GM12878 (cell line): ENCODE data around the gene RFPL1. TPM values are rescaled to one million over a fixed set of nuclear protein-coding genes. Genes with fewer than 3 reads are reported as not detected.

ENCODE experiments used
- ATAC-seq: fragments of 200-7000 bp; cut with Tn5 transposase; 3 replicates; pipeline ENCODE4 v1.9.1; 2020; ENCODE audit warnings: mild to moderate bottlenecking, moderate library complexity
- BruUV-seq: library from RNA; stranded (reverse); fragments of 400-500 nt; replicated peaks from 2 replicates; lab custom pipeline; 2021; lab: Mats Ljungman, UMichigan
- CTCF ChIA-PET: fragments of 300-600 bp; sonication (Branson Sonifier 250); formaldehyde crosslinking; extraction: SDS; loops from one replicate; lab custom pipeline; 2021; ENCODE audit warnings: inconsistent platforms; lab: Yijun Ruan, JAX
- POLR2A ChIA-PET: fragments of 350-600 bp; formaldehyde crosslinking; extraction: SDS; loops from one replicate; lab custom pipeline; 2021; ENCODE audit warnings: inconsistent platforms; lab: Charles Lee
- RAD21 ChIA-PET: fragments of 300-600 bp; sonication (Branson Sonifier 250); formaldehyde crosslinking; loops from one replicate; lab custom pipeline; 2023; ENCODE audit warnings: antibody characterized with exemption; ENCODE audit not compliant: unreplicated experiment; lab: Charles Lee
- SMC1A ChIA-PET: fragments of 300-600 bp; sonication (Branson Sonifier 250); formaldehyde crosslinking; loops from one replicate; lab custom pipeline; 2023; ENCODE audit not compliant: unreplicated experiment, uncharacterized antibody; lab: Charles Lee
- DNase-seq: peaks from one replicate; pipeline ENCODE4 v3.0.0-alpha.2; 2011; ENCODE audit warnings: low read depth, low spot score
- FAIRE-seq: peaks from 3 replicates; lab custom pipeline; 2011; peaks lifted over from hg19 to GRCh38; lab: Jason Lieb, UNC
- H2AFZ ChIP-seq: 2 replicates; pipeline ENCODE4 v1.6.0; 2011; ENCODE audit warnings: low read depth, low read length, control low read depth; ENCODE audit not compliant: control insufficient read depth
- H3K27ac ChIP-seq: 2 replicates; pipeline ENCODE4 v1.5.1; 2011; ENCODE audit warnings: control low read depth; ENCODE audit not compliant: control insufficient read depth, insufficient read depth
- H3K27me3 ChIP-seq, 2 experiments: replicated peaks in 1 of 2; 2 replicates each; pipeline versions ENCODE4 v1.6.0 to v1.6.1; 2011; ENCODE audit warnings: low read length in 1 of 2; ENCODE audit not compliant: control insufficient read depth in 2 of 2, insufficient read depth in 2 of 2
- H3K36me3 ChIP-seq, 2 experiments: 2 replicates each; pipeline ENCODE4 v1.5.1; 2011; ENCODE audit warnings: low read length in 1 of 2; ENCODE audit not compliant: control insufficient read depth in 2 of 2, insufficient read depth in 2 of 2
- H3K4me1 ChIP-seq: 2 replicates; pipeline ENCODE4 v1.6.1; 2011; ENCODE audit warnings: mild to moderate bottlenecking, low read length, moderate library complexity, mixed read lengths; ENCODE audit not compliant: control insufficient read depth, insufficient read depth
- H3K4me2 ChIP-seq: 2 replicates; pipeline ENCODE4 v1.6.0; 2011; ENCODE audit warnings: control low read depth; ENCODE audit not compliant: control insufficient read depth, insufficient read depth
- H3K4me3 ChIP-seq: fragments of 200-600 bp; sonication (generic); 2 replicates; pipeline ENCODE4 v1.5.1; 2016
- H3K79me2 ChIP-seq: 2 replicates; pipeline ENCODE4 v1.6.0; 2011; ENCODE audit warnings: low read length; ENCODE audit not compliant: control insufficient read depth, insufficient read depth
- H3K9ac ChIP-seq: 2 replicates; pipeline ENCODE4 v1.8.0; 2011; ENCODE audit warnings: low read length, control low read depth, mixed read lengths; ENCODE audit not compliant: control insufficient read depth, insufficient read depth
- H3K9me3 ChIP-seq: replicated peaks from 3 replicates; pipeline ENCODE4 v1.5.1; 2011; ENCODE audit warnings: mild to moderate bottlenecking, low read length; ENCODE audit not compliant: control insufficient read depth, insufficient read depth
- H4K20me1 ChIP-seq: 2 replicates; pipeline ENCODE4 v1.6.0; 2011; ENCODE audit not compliant: control insufficient read depth, insufficient read depth
- EGR1 ChIP-seq, 2 experiments: IDR thresholded peaks; 1 replicate in 1 of 2; 2 replicates in 1 of 2; pipeline ENCODE4 v1.6.1; 2011 to 2012; ENCODE audit warnings: low read depth in 2 of 2, low read length in 2 of 2, borderline replicate concordance in 1 of 2, mild to moderate bottlenecking in 1 of 2, moderate library complexity in 1 of 2
- FOXM1 ChIP-seq: IDR thresholded peaks from 2 replicates; pipeline ENCODE4 v1.6.1; 2012; ENCODE audit warnings: low read depth, mild to moderate bottlenecking, inconsistent platforms, low read length, moderate library complexity
- IKZF1 ChIP-seq: fragments of 450-650 bp; conservative IDR thresholded peaks from 2 replicates; pipeline ENCODE4 v1.6.1; 2017; ENCODE audit warnings: antibody characterized with exemption, mild to moderate bottlenecking
- KLF5 ChIP-seq: fragments of 450-650 bp; IDR thresholded peaks from 2 replicates; pipeline ENCODE4 v1.6.1; 2014; ENCODE audit warnings: mild to moderate bottlenecking; ENCODE audit not compliant: partially characterized antibody
- POU2F2 ChIP-seq: IDR thresholded peaks from 3 replicates; pipeline ENCODE4 v1.6.1; 2011; ENCODE audit warnings: low read depth, mild to moderate bottlenecking, low read length, borderline replicate concordance
- SREBF2 ChIP-seq: IDR thresholded peaks from 2 replicates; pipeline ENCODE4 v1.6.1; 2012; ENCODE audit warnings: mild to moderate bottlenecking, low read length
- ZNF274 ChIP-seq: IDR thresholded peaks from one replicate; pipeline ENCODE4 v1.8.0; 2011; ENCODE audit not compliant: insufficient read length, insufficient read depth
- ZSCAN29 ChIP-seq: fragments of 450-650 bp; IDR thresholded peaks from 2 replicates; pipeline ENCODE4 v1.6.1; 2017; ENCODE audit warnings: mild to moderate bottlenecking, moderate library complexity
- WGBS: methylation state at CpG from one replicate; pipeline ENCODE4 v1.1.6; 2016; ENCODE audit warnings: low lambda C conversion rate; ENCODE audit not compliant: insufficient replicate concordance, insufficient coverage; ENCODE audit errors: missing lambda C conversion rate; 5-methylcytosine and 5-hydroxymethylcytosine counted together
- in situ Hi-C: fragments of 300-500 bp; cut with MboI; formaldehyde crosslinking; loops from 9 replicates; pipeline ENCODE4 v1.14.3; 2018; ENCODE audit warnings: mixed read lengths
- intact Hi-C: fragments of 100-400 bp; cut with micrococcal nuclease; formaldehyde crosslinking; loops from one replicate; pipeline ENCODE4 v1.14.2; 2022; ENCODE audit not compliant: unreplicated experiment
- polyA plus RNA-seq, 11 experiments: library from polyadenylated mRNA; depleted of rRNA in 4 of 11; unstranded in 6 of 11; stranded (reverse) in 5 of 11; fragments of >200 nt; fragmentation: Nextera tagmentation in 4 of 11; fragmentation: Illumina TruSeq in 1 of 11; extraction: Ambion mirVana in 4 of 11; extraction: Trizol in 1 of 11; gene quantifications; 1 replicate in 1 of 11; 2 replicates in 10 of 11; pipeline versions ENCODE4 v1.2.1 to v1.2.3, GENCODE V29; 2011 to 2016; ENCODE audit warnings: inconsistent platforms in 2 of 11, missing spikeins in 2 of 11, low read depth in 1 of 11
- total RNA-seq, 4 experiments: library from RNA; depleted of rRNA in 3 of 4; stranded (reverse); fragments of >200 nt in 3 of 4; fragmentation: Illumina TruSeq in 1 of 4; extraction: Trizol in 1 of 4; gene quantifications; 2 replicates each; pipeline versions ENCODE4 v1.2.1 to v1.2.3, GENCODE V29; 2013 to 2021
- TF ChIP-seq, protein P1 (sequence below): IDR thresholded peaks from 2 replicates; pipeline ENCODE4 v1.6.1; 2011; ENCODE audit warnings: low read depth, low read length, improper control_type of control experiment, borderline replicate concordance
- TF ChIP-seq, protein P2 (sequence below): IDR thresholded peaks from 2 replicates; pipeline ENCODE4 v1.6.1; 2011; ENCODE audit warnings: borderline replicate concordance, low read depth, mild to moderate bottlenecking, moderate library complexity, mixed read lengths, low read length; ENCODE audit not compliant: insufficient read depth; ENCODE audit errors: extremely low read length
- TF ChIP-seq, protein P3 (sequence below): fragments of 450-650 bp; IDR thresholded peaks from 2 replicates; pipeline ENCODE4 v1.6.1; 2017; ENCODE audit warnings: low read depth, mild to moderate bottlenecking, moderate library complexity
- TF ChIP-seq, protein P4 (sequence below): IDR thresholded peaks from 2 replicates; pipeline ENCODE4 v1.6.1; 2012; ENCODE audit warnings: mild to moderate bottlenecking, low read depth, low read length

Gene RFPL1
- total and polyA plus RNA-seq, 10 of the 15 experiments (the other 5 are each of a cell fraction or from before 2014, with no cell fraction given), result 0.13 TPM; not detected in 9

DNA sequence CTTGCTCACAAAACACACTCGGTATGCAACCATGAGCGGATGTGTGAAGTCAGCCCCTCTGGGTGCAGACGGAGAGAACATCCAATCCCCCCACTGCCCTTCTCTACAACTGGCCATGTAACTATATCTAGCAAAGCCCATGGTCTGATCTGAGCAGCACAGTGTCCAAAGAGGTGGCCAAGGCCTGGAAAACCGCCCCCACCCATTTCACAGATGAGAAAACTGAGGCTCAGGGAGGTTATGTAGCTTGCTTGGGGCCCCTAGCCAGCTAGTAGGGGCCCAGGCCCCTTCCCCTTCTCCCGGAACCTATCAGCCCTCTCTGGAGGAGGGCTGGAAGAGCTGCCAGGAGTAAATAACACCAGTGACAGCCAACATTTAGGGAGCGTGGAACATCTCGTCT, 26.2 kb downstream of the RFPL1 start:
- Histone ChIP-seq H3K9me3 (no peaks in the 10 kb centered on the region), H4K20me1 (no peaks in the 10 kb centered on the region), H3K36me3 (no peaks in the 10 kb centered on the region), H3K4me3 (no peak overlapping the region), H3K27me3 (no peaks in the 10 kb centered on the region; a peak in 3 of 4 replicates), H3K4me1 (no peaks in the 10 kb centered on the region), H3K27ac (no peak overlapping the region), H2AFZ (no peak overlapping the region), H3K9ac (no peak overlapping the region), H3K4me2 (no peak overlapping the region)
- ChIA-PET CTCF (no interaction called here), POLR2A (no interaction called here), RAD21 (no interaction called here)
- intact Hi-C loops, result no loop called here
- WGBS, result 33% methylated on average over 7 of the region's 7 CpGs
- no TSS peak for BruUV-seq
- DNase-seq, result no peak
- FAIRE-seq, result no peak
- ATAC-seq, result no peak
- TF ChIP-seq, protein P1, sequence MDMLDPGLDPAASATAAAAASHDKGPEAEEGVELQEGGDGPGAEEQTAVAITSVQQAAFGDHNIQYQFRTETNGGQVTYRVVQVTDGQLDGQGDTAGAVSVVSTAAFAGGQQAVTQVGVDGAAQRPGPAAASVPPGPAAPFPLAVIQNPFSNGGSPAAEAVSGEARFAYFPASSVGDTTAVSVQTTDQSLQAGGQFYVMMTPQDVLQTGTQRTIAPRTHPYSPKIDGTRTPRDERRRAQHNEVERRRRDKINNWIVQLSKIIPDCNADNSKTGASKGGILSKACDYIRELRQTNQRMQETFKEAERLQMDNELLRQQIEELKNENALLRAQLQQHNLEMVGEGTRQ, result no peak
- TF ChIP-seq, protein P2, sequence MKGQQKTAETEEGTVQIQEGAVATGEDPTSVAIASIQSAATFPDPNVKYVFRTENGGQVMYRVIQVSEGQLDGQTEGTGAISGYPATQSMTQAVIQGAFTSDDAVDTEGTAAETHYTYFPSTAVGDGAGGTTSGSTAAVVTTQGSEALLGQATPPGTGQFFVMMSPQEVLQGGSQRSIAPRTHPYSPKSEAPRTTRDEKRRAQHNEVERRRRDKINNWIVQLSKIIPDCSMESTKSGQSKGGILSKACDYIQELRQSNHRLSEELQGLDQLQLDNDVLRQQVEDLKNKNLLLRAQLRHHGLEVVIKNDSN, result no peak
- TF ChIP-seq, protein P3, sequence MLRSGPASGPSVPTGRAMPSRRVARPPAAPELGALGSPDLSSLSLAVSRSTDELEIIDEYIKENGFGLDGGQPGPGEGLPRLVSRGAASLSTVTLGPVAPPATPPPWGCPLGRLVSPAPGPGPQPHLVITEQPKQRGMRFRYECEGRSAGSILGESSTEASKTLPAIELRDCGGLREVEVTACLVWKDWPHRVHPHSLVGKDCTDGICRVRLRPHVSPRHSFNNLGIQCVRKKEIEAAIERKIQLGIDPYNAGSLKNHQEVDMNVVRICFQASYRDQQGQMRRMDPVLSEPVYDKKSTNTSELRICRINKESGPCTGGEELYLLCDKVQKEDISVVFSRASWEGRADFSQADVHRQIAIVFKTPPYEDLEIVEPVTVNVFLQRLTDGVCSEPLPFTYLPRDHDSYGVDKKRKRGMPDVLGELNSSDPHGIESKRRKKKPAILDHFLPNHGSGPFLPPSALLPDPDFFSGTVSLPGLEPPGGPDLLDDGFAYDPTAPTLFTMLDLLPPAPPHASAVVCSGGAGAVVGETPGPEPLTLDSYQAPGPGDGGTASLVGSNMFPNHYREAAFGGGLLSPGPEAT, result no peak
- TF ChIP-seq IKZF1 (no peak), ZNF274 (no peak), POU2F2 (no peak), FOXM1 (no peak), EGR1 (IDR thresholded peaks at IDR 0.05; ENCODE audit: borderline replicate concordance in 1 of 2, low read depth in 2 of 2, low read length in 2 of 2) (no peak), ZSCAN29 (no peak), SREBF2 (no peak), KLF5 (no peak)
- TF ChIP-seq, protein P4, sequence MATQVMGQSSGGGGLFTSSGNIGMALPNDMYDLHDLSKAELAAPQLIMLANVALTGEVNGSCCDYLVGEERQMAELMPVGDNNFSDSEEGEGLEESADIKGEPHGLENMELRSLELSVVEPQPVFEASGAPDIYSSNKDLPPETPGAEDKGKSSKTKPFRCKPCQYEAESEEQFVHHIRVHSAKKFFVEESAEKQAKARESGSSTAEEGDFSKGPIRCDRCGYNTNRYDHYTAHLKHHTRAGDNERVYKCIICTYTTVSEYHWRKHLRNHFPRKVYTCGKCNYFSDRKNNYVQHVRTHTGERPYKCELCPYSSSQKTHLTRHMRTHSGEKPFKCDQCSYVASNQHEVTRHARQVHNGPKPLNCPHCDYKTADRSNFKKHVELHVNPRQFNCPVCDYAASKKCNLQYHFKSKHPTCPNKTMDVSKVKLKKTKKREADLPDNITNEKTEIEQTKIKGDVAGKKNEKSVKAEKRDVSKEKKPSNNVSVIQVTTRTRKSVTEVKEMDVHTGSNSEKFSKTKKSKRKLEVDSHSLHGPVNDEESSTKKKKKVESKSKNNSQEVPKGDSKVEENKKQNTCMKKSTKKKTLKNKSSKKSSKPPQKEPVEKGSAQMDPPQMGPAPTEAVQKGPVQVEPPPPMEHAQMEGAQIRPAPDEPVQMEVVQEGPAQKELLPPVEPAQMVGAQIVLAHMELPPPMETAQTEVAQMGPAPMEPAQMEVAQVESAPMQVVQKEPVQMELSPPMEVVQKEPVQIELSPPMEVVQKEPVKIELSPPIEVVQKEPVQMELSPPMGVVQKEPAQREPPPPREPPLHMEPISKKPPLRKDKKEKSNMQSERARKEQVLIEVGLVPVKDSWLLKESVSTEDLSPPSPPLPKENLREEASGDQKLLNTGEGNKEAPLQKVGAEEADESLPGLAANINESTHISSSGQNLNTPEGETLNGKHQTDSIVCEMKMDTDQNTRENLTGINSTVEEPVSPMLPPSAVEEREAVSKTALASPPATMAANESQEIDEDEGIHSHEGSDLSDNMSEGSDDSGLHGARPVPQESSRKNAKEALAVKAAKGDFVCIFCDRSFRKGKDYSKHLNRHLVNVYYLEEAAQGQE, result no peak
- TF ChIP-seq, all 136 proteins: peak for 0
- in situ Hi-C loops, result no loop called here
- H3K79me2 ChIP-seq, result no peaks in the 10 kb centered on the region
- SMC1A ChIA-PET, result no interaction called here
